ENCODE data around the gene KRT34. TPM values are rescaled to one million over a fixed set of nuclear protein-coding genes. Genes with fewer than 3 reads are reported as not detected.

KRT34 gene
- polyA plus RNA-seq, 1 of the 3 experiments (the other 2 are of a cell fraction): 0.08 TPM

DNA sequence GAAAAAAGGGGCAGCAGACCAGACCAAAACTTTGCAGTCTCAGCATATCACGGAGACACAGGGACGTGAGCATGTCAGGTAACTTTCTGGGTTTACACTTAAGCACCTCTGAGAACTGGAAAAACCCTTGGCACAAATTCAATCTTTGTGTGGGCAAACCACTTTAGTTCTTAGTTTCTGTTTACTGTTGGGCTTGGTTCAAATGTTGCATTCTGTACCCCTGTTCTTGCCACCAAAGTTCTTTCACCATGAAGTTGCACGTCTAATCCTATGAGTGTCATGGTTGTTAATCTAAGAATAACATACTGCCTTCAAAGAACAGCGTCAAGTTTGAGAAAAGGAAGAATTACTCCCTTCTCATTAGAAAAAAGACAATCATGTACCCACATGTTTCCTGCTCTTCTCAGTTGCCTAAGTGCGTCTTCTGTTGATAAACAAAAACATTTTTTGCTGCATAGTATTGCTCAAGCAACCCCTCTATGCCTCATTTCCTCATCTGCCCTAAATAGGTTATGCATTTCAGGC is 43.1 kb downstream of the KRT34 start:
- no peaks in the 10 kb centered on the region for H3K27me3 ChIP-seq (ENCODE audit: insufficient read depth)
- POLR2A ChIA-PET: no interaction called here
- no peaks in the 10 kb centered on the region for H3K4me1 ChIP-seq (ENCODE audit: control insufficient read depth in 1 of 2, insufficient read depth in 2 of 2, low read depth in 1 of 2, low read length in 1 of 2)
- no peak overlapping the region for H2AFZ ChIP-seq (ENCODE audit: low read depth)
- no peak overlapping the region for H3K27ac ChIP-seq (ENCODE audit: low read depth in 2 of 2, low read length in 1 of 2)
- peaks cover 6% of the 10 kb centered on the region; the same call in 1 of the 2 replicates for H3K9me3 ChIP-seq
- H3K79me2 ChIP-seq (ENCODE audit: insufficient read depth): no peaks in the 10 kb centered on the region
- no peak overlapping the region for H3K4me2 ChIP-seq
- H3F3A ChIP-seq (replicated peaks; ENCODE audit: insufficient read depth): no peaks in the 10 kb centered on the region
- TF ChIP-seq, protein P1, sequence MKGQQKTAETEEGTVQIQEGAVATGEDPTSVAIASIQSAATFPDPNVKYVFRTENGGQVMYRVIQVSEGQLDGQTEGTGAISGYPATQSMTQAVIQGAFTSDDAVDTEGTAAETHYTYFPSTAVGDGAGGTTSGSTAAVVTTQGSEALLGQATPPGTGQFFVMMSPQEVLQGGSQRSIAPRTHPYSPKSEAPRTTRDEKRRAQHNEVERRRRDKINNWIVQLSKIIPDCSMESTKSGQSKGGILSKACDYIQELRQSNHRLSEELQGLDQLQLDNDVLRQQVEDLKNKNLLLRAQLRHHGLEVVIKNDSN (IDR thresholded peaks at IDR 0.05; ENCODE audit: borderline replicate concordance, low read depth): no peak
- TF ChIP-seq FOXJ3 (CRISPR knock-in tag; IDR thresholded peaks at IDR 0.05) (no peak), EP300 (IDR thresholded peaks at IDR 0.05; ENCODE audit: borderline replicate concordance in 1 of 2, low read depth in 1 of 2, low read length in 1 of 2) (no peak), ELF1 (IDR thresholded peaks at IDR 0.05) (no peak), TCF12 (IDR thresholded peaks at IDR 0.05) (no peak), RAD21 (IDR thresholded peaks at IDR 0.05; ENCODE audit: low read length) (no peak), SIN3A (IDR thresholded peaks at IDR 0.05; ENCODE audit: borderline replicate concordance, low read depth, low read length) (no peak), GATA2 (CRISPR knock-in tag; IDR thresholded peaks at IDR 0.05) (no peak), NFIC (IDR thresholded peaks at IDR 0.05; ENCODE audit: borderline replicate concordance) (no peak), NRF1 (IDR thresholded peaks at IDR 0.05; ENCODE audit: low read depth, low read length) (no peak), POLR2AphosphoS5 (IDR thresholded peaks at IDR 0.05; ENCODE audit: low read depth, low read length) (no peak), FOSL2 (IDR thresholded peaks at IDR 0.05; ENCODE audit: borderline replicate concordance, low read depth) (no peak)
- TF ChIP-seq, protein P2, sequence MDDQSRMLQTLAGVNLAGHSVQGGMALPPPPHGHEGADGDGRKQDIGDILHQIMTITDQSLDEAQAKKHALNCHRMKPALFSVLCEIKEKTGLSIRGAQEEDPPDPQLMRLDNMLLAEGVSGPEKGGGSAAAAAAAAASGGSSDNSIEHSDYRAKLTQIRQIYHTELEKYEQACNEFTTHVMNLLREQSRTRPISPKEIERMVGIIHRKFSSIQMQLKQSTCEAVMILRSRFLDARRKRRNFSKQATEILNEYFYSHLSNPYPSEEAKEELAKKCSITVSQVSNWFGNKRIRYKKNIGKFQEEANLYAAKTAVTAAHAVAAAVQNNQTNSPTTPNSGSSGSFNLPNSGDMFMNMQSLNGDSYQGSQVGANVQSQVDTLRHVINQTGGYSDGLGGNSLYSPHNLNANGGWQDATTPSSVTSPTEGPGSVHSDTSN (IDR thresholded peaks at IDR 0.05): no peak
- TF ChIP-seq, protein P3, sequence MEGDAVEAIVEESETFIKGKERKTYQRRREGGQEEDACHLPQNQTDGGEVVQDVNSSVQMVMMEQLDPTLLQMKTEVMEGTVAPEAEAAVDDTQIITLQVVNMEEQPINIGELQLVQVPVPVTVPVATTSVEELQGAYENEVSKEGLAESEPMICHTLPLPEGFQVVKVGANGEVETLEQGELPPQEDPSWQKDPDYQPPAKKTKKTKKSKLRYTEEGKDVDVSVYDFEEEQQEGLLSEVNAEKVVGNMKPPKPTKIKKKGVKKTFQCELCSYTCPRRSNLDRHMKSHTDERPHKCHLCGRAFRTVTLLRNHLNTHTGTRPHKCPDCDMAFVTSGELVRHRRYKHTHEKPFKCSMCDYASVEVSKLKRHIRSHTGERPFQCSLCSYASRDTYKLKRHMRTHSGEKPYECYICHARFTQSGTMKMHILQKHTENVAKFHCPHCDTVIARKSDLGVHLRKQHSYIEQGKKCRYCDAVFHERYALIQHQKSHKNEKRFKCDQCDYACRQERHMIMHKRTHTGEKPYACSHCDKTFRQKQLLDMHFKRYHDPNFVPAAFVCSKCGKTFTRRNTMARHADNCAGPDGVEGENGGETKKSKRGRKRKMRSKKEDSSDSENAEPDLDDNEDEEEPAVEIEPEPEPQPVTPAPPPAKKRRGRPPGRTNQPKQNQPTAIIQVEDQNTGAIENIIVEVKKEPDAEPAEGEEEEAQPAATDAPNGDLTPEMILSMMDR (IDR thresholded peaks at IDR 0.05): no peak
- TF ChIP-seq, protein P4, sequence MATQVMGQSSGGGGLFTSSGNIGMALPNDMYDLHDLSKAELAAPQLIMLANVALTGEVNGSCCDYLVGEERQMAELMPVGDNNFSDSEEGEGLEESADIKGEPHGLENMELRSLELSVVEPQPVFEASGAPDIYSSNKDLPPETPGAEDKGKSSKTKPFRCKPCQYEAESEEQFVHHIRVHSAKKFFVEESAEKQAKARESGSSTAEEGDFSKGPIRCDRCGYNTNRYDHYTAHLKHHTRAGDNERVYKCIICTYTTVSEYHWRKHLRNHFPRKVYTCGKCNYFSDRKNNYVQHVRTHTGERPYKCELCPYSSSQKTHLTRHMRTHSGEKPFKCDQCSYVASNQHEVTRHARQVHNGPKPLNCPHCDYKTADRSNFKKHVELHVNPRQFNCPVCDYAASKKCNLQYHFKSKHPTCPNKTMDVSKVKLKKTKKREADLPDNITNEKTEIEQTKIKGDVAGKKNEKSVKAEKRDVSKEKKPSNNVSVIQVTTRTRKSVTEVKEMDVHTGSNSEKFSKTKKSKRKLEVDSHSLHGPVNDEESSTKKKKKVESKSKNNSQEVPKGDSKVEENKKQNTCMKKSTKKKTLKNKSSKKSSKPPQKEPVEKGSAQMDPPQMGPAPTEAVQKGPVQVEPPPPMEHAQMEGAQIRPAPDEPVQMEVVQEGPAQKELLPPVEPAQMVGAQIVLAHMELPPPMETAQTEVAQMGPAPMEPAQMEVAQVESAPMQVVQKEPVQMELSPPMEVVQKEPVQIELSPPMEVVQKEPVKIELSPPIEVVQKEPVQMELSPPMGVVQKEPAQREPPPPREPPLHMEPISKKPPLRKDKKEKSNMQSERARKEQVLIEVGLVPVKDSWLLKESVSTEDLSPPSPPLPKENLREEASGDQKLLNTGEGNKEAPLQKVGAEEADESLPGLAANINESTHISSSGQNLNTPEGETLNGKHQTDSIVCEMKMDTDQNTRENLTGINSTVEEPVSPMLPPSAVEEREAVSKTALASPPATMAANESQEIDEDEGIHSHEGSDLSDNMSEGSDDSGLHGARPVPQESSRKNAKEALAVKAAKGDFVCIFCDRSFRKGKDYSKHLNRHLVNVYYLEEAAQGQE (IDR thresholded peaks at IDR 0.05; ENCODE audit: low read depth, low read length): no peak
- no peaks in the 10 kb centered on the region for H3K36me3 ChIP-seq (replicated peaks in 1 of 2; ENCODE audit: control insufficient read depth in 1 of 2, insufficient read depth in 2 of 2, low read length in 1 of 2)
- H4K20me1 ChIP-seq (ENCODE audit: insufficient read depth): no peaks in the 10 kb centered on the region
- no peaks in the 10 kb centered on the region for H3K9me2 ChIP-seq
- no peak overlapping the region for H3K4me3 ChIP-seq (ENCODE audit: low read depth in 2 of 2, low read length in 1 of 2)
- no peak overlapping the region for H3K9ac ChIP-seq
- 24% methylated on average over 5 of the region's 5 CpGs for WGBS (ENCODE audit: low lambda C conversion rate)
- CTCF ChIA-PET: interaction anchor here (1.0 to 1.1 kb wide), 2 partner anchors 9 to 210 kb away, joined by 3 read pairs; no protein-coding TSS in a partner anchor
- DNase-seq: no peak
